Esophagus squamous epithelium (tissue), 5 donors: ENCODE measurements around the gene UNC119B. TPM values are rescaled to one million over a fixed set of nuclear protein-coding genes. Genes with fewer than 3 reads are reported as not detected.

Experiments
- DNase-seq: peaks from one replicate; lab custom pipeline; 2025; lab: John Stamatoyannopoulos, UW
- H3K27ac ChIP-seq, 4 donors: fragments of 200-600 bp; sonication (generic); one replicate each; pipeline ENCODE4 v1.5.1; 2016 to 2019; ENCODE audit warnings: mild to moderate bottlenecking in 1 of 4
- H3K27me3 ChIP-seq, 4 donors: fragments of 200-600 bp; sonication (generic); 1 replicate in 3 of 4; 2 replicates in 1 of 4; pipeline versions ENCODE4 v1.5.1 to v1.6.0; 2017 to 2021; ENCODE audit warnings: antibody characterized with exemption in 1 of 4
- H3K36me3 ChIP-seq, 3 donors: fragments of 200-600 bp; sonication (generic); one replicate each; pipeline ENCODE4 v1.5.1; 2016 to 2019
- H3K4me1 ChIP-seq, 3 donors: fragments of 200-600 bp; sonication (generic); one replicate each; pipeline ENCODE4 v1.5.1; 2017 to 2019
- H3K4me3 ChIP-seq, 4 donors: fragments of 200-600 bp; sonication (generic); 1 replicate in 3 of 4; 2 replicates in 1 of 4; pipeline ENCODE4 v1.5.1; 2016 to 2019; ENCODE audit warnings: mild to moderate bottlenecking in 2 of 4, moderate library complexity in 1 of 4
- H3K9me3 ChIP-seq, 3 donors: fragments of 200-600 bp; sonication (generic); one replicate each; pipeline ENCODE4 v1.5.1; 2016 to 2019
- CTCF ChIP-seq, 6 experiments: fragments of 450-650 bp in 4 of 6; fragments of 200-600 bp in 2 of 6; sonication (generic) in 2 of 6; IDR thresholded peaks; one replicate each; pipeline ENCODE4 v1.5.1; 2016 to 2019; ENCODE audit warnings: antibody characterized with exemption in 6 of 6, mild to moderate bottlenecking in 4 of 6, moderate library complexity in 4 of 6
- POLR2A ChIP-seq, 4 donors: fragments of 450-650 bp; IDR thresholded peaks; one replicate each; pipeline ENCODE4 v1.6.1; 2017; ENCODE audit warnings: antibody characterized with exemption in 4 of 4, mild to moderate bottlenecking in 4 of 4, moderate library complexity in 3 of 4
- WGBS, 2 donors: methylation state at CpG; one replicate each; pipeline ENCODE4 v1.1.5; 2018; 5-methylcytosine and 5-hydroxymethylcytosine counted together
- intact Hi-C: fragments of 100-400 bp; cut with DNase I; formaldehyde crosslinking; loops from one replicate; pipeline ENCODE4 v1.15.0; 2022
- total RNA-seq, 4 donors: library from RNA; depleted of rRNA; stranded (reverse); fragments of >200 nt; gene quantifications; one replicate each; pipeline ENCODE4 v1.1.0, GENCODE V29; 2016
- donor health status: DM: yes; HTN: yes; CAD: no.

The UNC119B gene
- total RNA-seq, 4 donors from 2014 or later = 6.4 to 23.3 (median 12.4) TPM

- intact Hi-C loops = no loop called here
- no peaks in the 10 kb centered on the region for H3K9me3 ChIP-seq
- no peak overlapping the region for H3K4me3 ChIP-seq
- peaks cover 8 to 43% (median 12%) of the 10 kb centered on the region in 3 donors for H3K4me1 ChIP-seq
- no peak overlapping the region for H3K27ac ChIP-seq
- TF ChIP-seq POLR2A (IDR thresholded peaks at IDR 0.05) (no peak), CTCF (IDR thresholded peaks at IDR 0.05) (no peak)
- peaks cover 19 to 59% (median 28%) of the 10 kb centered on the region in 3 donors for H3K36me3 ChIP-seq
- H3K27me3 ChIP-seq = no peaks in the 10 kb centered on the region
- no peak for DNase-seq
- 89 to 97% methylated on average over 4 of the region's 4 CpGs for WGBS, 2 donors
These were observed 16.4 kb upstream of the UNC119B start for GRCh38 chr12:120693848-120694247.

- TF ChIP-seq POLR2A (IDR thresholded peaks at IDR 0.05) (no peak), CTCF (IDR thresholded peaks at IDR 0.05) (no peak)
- H3K9me3 ChIP-seq = no peaks in the 10 kb centered on the region
- peaks cover 0 to 22% (median 0%) of the 10 kb centered on the region in 3 donors for H3K4me1 ChIP-seq
- no peak for DNase-seq
- H3K27me3 ChIP-seq = no peaks in the 10 kb centered on the region
- no peak overlapping the region for H3K4me3 ChIP-seq
- H3K27ac ChIP-seq = no peak overlapping the region
- H3K36me3 ChIP-seq = peaks cover 19 to 87% (median 35%) of the 10 kb centered on the region in 3 donors
- 82 to 85% methylated on average over 6 of the region's 6 CpGs for WGBS, 2 donors
- intact Hi-C loops = no loop called here
These were observed 13.6 kb upstream of the UNC119B start for GRCh38 chr12:120696626-120697025.

GRCh38 chr12:120697344-120697743, 12.9 kb upstream of the UNC119B start:
- intact Hi-C loops = no loop called here
- Histone ChIP-seq H3K27me3 (no peaks in the 10 kb centered on the region), H3K36me3 (peaks cover 19 to 94% (median 35%) of the 10 kb centered on the region in 3 donors), H3K4me3 (no peak overlapping the region), H3K4me1 (peaks cover 0 to 15% (median 0%) of the 10 kb centered on the region in 3 donors), H3K27ac (no peak overlapping the region), H3K9me3 (no peaks in the 10 kb centered on the region)
- DNase-seq = no peak
- TF ChIP-seq CTCF (IDR thresholded peaks at IDR 0.05) (no peak), POLR2A (IDR thresholded peaks at IDR 0.05) (no peak)
- WGBS, 2 donors = 75 to 91% methylated on average over 1 of the region's 1 CpG

- peaks cover 0 to 6% (median 0%) of the 10 kb centered on the region in 3 donors for H3K4me1 ChIP-seq
These were observed 11.6 kb upstream of the UNC119B start for GRCh38 chr12:120698665-120699064.

GRCh38 chr12:120699553-120699952, 10.7 kb upstream of the UNC119B start:
- no peak for TF ChIP-seq POLR2A (IDR thresholded peaks at IDR 0.05)
- no peak for TF ChIP-seq CTCF (IDR thresholded peaks at IDR 0.05)
- Histone ChIP-seq H3K4me3 (no peak overlapping the region), H3K27ac (peak overlapping the region in 1 of 4 donors; percentile 2), H3K27me3 (no peaks in the 10 kb centered on the region), H3K9me3 (no peaks in the 10 kb centered on the region), H3K4me1 (peaks cover 0 to 6% (median 0%) of the 10 kb centered on the region in 3 donors), H3K36me3 (peaks cover 12 to 93% (median 32%) of the 10 kb centered on the region in 3 donors)
- DNase-seq = no peak
- 93 to 98% methylated on average over 7 of the region's 7 CpGs for WGBS, 2 donors
- intact Hi-C loops = no loop called here

More at GRCh38 chr12:120698665-120699064, 11.6 kb upstream of the UNC119B start:
- Histone ChIP-seq H3K27ac (no peak overlapping the region), H3K4me3 (no peak overlapping the region), H3K27me3 (no peaks in the 10 kb centered on the region), H3K36me3 (peaks cover 19 to 100% (median 35%) of the 10 kb centered on the region in 3 donors), H3K9me3 (no peaks in the 10 kb centered on the region)
- DNase-seq = no peak
- TF ChIP-seq CTCF (IDR thresholded peaks at IDR 0.05) (no peak), POLR2A (IDR thresholded peaks at IDR 0.05) (no peak)
- 60% methylated on average over 1 of the region's 3 CpGs; no CpG with 5 or more reads in 1 of the 2 donors for WGBS, 2 donors
- intact Hi-C loops = no loop called here
